ENCODE data around the gene NFIC. TPM values are rescaled to one million over a fixed set of nuclear protein-coding genes. Genes with fewer than 3 reads are reported as not detected.

The NFIC gene
- total RNA-seq, 4 donors from 2014 or later, result 76.2 to 183 (median 132) TPM

- Histone ChIP-seq H3K27me3 (no peaks in the 10 kb centered on the region), H3K4me3 (replicated peaks in 1 of 3) (no peak overlapping the region), H3K4me1 (peaks cover 3 to 31% of the 10 kb centered on the region in 2 donors), H3K36me3 (peaks cover 19 to 23% of the 10 kb centered on the region in 2 donors), H3K9me3 (no peaks in the 10 kb centered on the region), H3K27ac (peak overlapping the region; percentile 48 to 80 (median 66))
- no peak for DNase-seq
- intact Hi-C loops (cut with DNase I), result no loop called here
- WGBS, 2 donors, result 84 to 92% methylated on average over 10 to 11 of the region's 11 CpGs
- no peak for TF ChIP-seq CTCF (IDR thresholded peaks at IDR 0.05)
- TF ChIP-seq POLR2A (IDR thresholded peaks at IDR 0.05), result no peak
These were observed 67.6 kb downstream of the NFIC start for GRCh38 chr19:3433805-3434540.

GRCh38 chr19:3434630-3435553 lies 68.5 kb downstream of the NFIC start:
- TF ChIP-seq POLR2A (IDR thresholded peaks at IDR 0.05), result peak in 1 of 2 donors; percentile 56
- TF ChIP-seq CTCF (IDR thresholded peaks at IDR 0.05), result no peak
- 7 to 13% methylated on average over 15 to 31 of the region's 67 CpGs for WGBS, 2 donors
- peak; percentile 95 for DNase-seq
- Histone ChIP-seq H3K4me1 (peaks cover 0 to 22% of the 10 kb centered on the region in 2 donors), H3K9me3 (no peaks in the 10 kb centered on the region), H3K4me3 (replicated peaks in 1 of 3) (peak overlapping the region in 2 of 3 donors; percentile 19 to 24), H3K27me3 (no peaks in the 10 kb centered on the region), H3K36me3 (peaks cover 19 to 23% of the 10 kb centered on the region in 2 donors), H3K27ac (peak overlapping the region; percentile 48 to 80 (median 66))
- intact Hi-C loops (cut with DNase I), result no loop called here

- Histone ChIP-seq H3K36me3 (peaks cover 17 to 31% of the 10 kb centered on the region in 2 donors), H3K27me3 (no peaks in the 10 kb centered on the region), H3K27ac (no peak overlapping the region), H3K9me3 (no peaks in the 10 kb centered on the region), H3K4me1 (peaks cover 0 to 34% of the 10 kb centered on the region in 2 donors), H3K4me3 (replicated peaks in 1 of 3) (no peak overlapping the region)
- WGBS, 2 donors, result 79 to 81% methylated on average over 10 to 13 of the region's 13 CpGs
- TF ChIP-seq POLR2A (IDR thresholded peaks at IDR 0.05) (no peak), CTCF (IDR thresholded peaks at IDR 0.05) (peak in 2 of 6 experiments; percentile 23 to 34)
- intact Hi-C loops (cut with DNase I), result no loop called here
- no peak for DNase-seq
These were observed 73.7 kb downstream of the NFIC start for GRCh38 chr19:3440082-3440481.

GRCh38 chr19:3441089-3441985 lies 75.0 kb downstream of the NFIC start:
- H3K27me3 ChIP-seq, result no peaks in the 10 kb centered on the region
- no peaks in the 10 kb centered on the region for H3K9me3 ChIP-seq
- H3K4me1 ChIP-seq, result peaks cover 0 to 34% of the 10 kb centered on the region in 2 donors
- 83% methylated on average over 11 to 21 of the region's 25 CpGs for WGBS, 2 donors
- no peak for DNase-seq
- H3K4me3 ChIP-seq (replicated peaks in 1 of 3), result no peak overlapping the region
- H3K27ac ChIP-seq, result peak overlapping the region in 2 of 3 donors; percentile 38 to 57
- intact Hi-C loops (cut with DNase I), result no loop called here
- H3K36me3 ChIP-seq, result peaks cover 28 to 33% of the 10 kb centered on the region in 2 donors
- TF ChIP-seq POLR2A (IDR thresholded peaks at IDR 0.05), result no peak
- TF ChIP-seq CTCF (IDR thresholded peaks at IDR 0.05), result no peak
